Activated naive CD8-positive, alpha-beta T cell (primary cell): ENCODE data around the gene POU3F1.

Experiments
- H3K27ac Mint-ChIP-seq: one replicate; pipeline ENCODE4 v1.8.0; 2021; ENCODE audit warnings: mixed read lengths
- H3K27me3 Mint-ChIP-seq: one replicate; pipeline ENCODE4 v1.8.0; 2021; ENCODE audit warnings: mixed read lengths
- H3K36me3 Mint-ChIP-seq: one replicate; pipeline ENCODE4 v1.8.0; 2021; ENCODE audit warnings: mixed read lengths
- H3K4me1 Mint-ChIP-seq: one replicate; pipeline ENCODE4 v1.8.0; 2021; ENCODE audit warnings: low read depth, mixed read lengths
- H3K4me3 Mint-ChIP-seq: one replicate; pipeline ENCODE4 v1.8.0; 2021; ENCODE audit warnings: mild to moderate bottlenecking, mixed read lengths
- H3K9me3 Mint-ChIP-seq: one replicate; pipeline ENCODE4 v1.8.0; 2021; ENCODE audit warnings: low read depth, mixed read lengths

The POU3F1 gene

GRCh38 chr1:38014724-38015424, 31.7 kb downstream of the POU3F1 start:
- Mint-ChIP-seq H3K4me3 (peak overlapping the region; percentile 97), H3K27ac (peak overlapping the region; percentile 16)

GRCh38 chr1:38014171-38014570, 32.4 kb downstream of the POU3F1 start:
- Mint-ChIP-seq H3K4me1 (peaks cover 56% of the 10 kb centered on the region), H3K27me3 (no peaks in the 10 kb centered on the region), H3K36me3 (peaks cover 3% of the 10 kb centered on the region), H3K9me3 (no peaks in the 10 kb centered on the region), H3K4me3 (peak overlapping the region; percentile 97), H3K27ac (no peak overlapping the region)

More at GRCh38 chr1:38014724-38015424, 31.7 kb downstream of the POU3F1 start:
- H3K36me3 Mint-ChIP-seq, result peaks cover 3% of the 10 kb centered on the region
- no peaks in the 10 kb centered on the region for H3K27me3 Mint-ChIP-seq
- H3K9me3 Mint-ChIP-seq, result no peaks in the 10 kb centered on the region
- peaks cover 49% of the 10 kb centered on the region for H3K4me1 Mint-ChIP-seq

GRCh38 chr1:38013227-38013622, 33.4 kb downstream of the POU3F1 start:
- H3K9me3 Mint-ChIP-seq, result no peaks in the 10 kb centered on the region
- peaks cover 59% of the 10 kb centered on the region for H3K4me1 Mint-ChIP-seq
- H3K27ac Mint-ChIP-seq, result peak overlapping the region; percentile 96
- peaks cover 3% of the 10 kb centered on the region for H3K36me3 Mint-ChIP-seq
- no peaks in the 10 kb centered on the region for H3K27me3 Mint-ChIP-seq
- peak overlapping the region; percentile 97 for H3K4me3 Mint-ChIP-seq

GRCh38 chr1:38012363-38013226, 34.0 kb downstream of the POU3F1 start, which contains the start of gene UTP11:
UTP11 (plus strand) TSS chr1:38012734; CDS start chr1:38012803, 69 bp downstream.
- Mint-ChIP-seq H3K4me1 (peaks cover 59% of the 10 kb centered on the region), H3K36me3 (peaks cover 3% of the 10 kb centered on the region), H3K4me3 (peak within 1 kb of the TSS; percentile 97), H3K27ac (peak within 1 kb of the TSS; percentile 96), H3K9me3 (no peaks in the 10 kb centered on the region), H3K27me3 (no peaks in the 10 kb centered on the region)

- no peaks in the 10 kb centered on the region for H3K27me3 Mint-ChIP-seq
- H3K9me3 Mint-ChIP-seq, result no peaks in the 10 kb centered on the region
- peaks cover 47% of the 10 kb centered on the region for H3K4me1 Mint-ChIP-seq
- H3K27ac Mint-ChIP-seq, result peak overlapping the region; percentile 98
- no peak overlapping the region for H3K4me3 Mint-ChIP-seq
- H3K36me3 Mint-ChIP-seq, result peaks cover 3% of the 10 kb centered on the region
Measured at GRCh38 chr1:38009841-38010180, 36.8 kb downstream of the POU3F1 start.

- Mint-ChIP-seq H3K36me3 (peaks cover 4% of the 10 kb centered on the region), H3K27me3 (no peaks in the 10 kb centered on the region), H3K4me3 (peak overlapping the region; percentile 64), H3K4me1 (peaks cover 50% of the 10 kb centered on the region), H3K9me3 (no peaks in the 10 kb centered on the region), H3K27ac (peak overlapping the region; percentile 98)
Measured at GRCh38 chr1:38009088-38009840, 37.3 kb downstream of the POU3F1 start.

- H3K4me1 Mint-ChIP-seq, result peaks cover 45% of the 10 kb centered on the region
- peak overlapping the region; percentile 75 for H3K4me3 Mint-ChIP-seq
- no peaks in the 10 kb centered on the region for H3K27me3 Mint-ChIP-seq
- peak overlapping the region; percentile 16 for H3K27ac Mint-ChIP-seq
- no peaks in the 10 kb centered on the region for H3K9me3 Mint-ChIP-seq
- H3K36me3 Mint-ChIP-seq, result peaks cover 2% of the 10 kb centered on the region
Measured at GRCh38 chr1:38006008-38006828, 40.4 kb downstream of the POU3F1 start.

GRCh38 chr1:38005195-38006007, 41.2 kb downstream of the POU3F1 start, which contains the start of gene FHL3:
FHL3 (minus strand) TSS chr1:38005514; CDS start chr1:37999412, 6,102 bp downstream.
- Mint-ChIP-seq H3K27ac (peak within 1 kb of the TSS; percentile 86), H3K4me3 (peak within 1 kb of the TSS; percentile 93), H3K9me3 (no peaks in the 10 kb centered on the region), H3K27me3 (no peaks in the 10 kb centered on the region), H3K36me3 (peaks cover 2% of the 10 kb centered on the region), H3K4me1 (peaks cover 44% of the 10 kb centered on the region)

- Mint-ChIP-seq H3K36me3 (peaks cover 2% of the 10 kb centered on the region), H3K27me3 (no peaks in the 10 kb centered on the region), H3K27ac (peak overlapping the region; percentile 86), H3K9me3 (no peaks in the 10 kb centered on the region), H3K4me3 (peak overlapping the region; percentile 93), H3K4me1 (peaks cover 44% of the 10 kb centered on the region)
Measured at GRCh38 chr1:38004284-38005108, 42.1 kb downstream of the POU3F1 start.

GRCh38 chr1:38003261-38004250, 43.0 kb downstream of the POU3F1 start:
- peak overlapping the region; percentile 86 for H3K27ac Mint-ChIP-seq
- peaks cover 3% of the 10 kb centered on the region for H3K36me3 Mint-ChIP-seq
- H3K4me1 Mint-ChIP-seq, result peaks cover 43% of the 10 kb centered on the region
- H3K27me3 Mint-ChIP-seq, result no peaks in the 10 kb centered on the region
- H3K4me3 Mint-ChIP-seq, result peak overlapping the region; percentile 93
- H3K9me3 Mint-ChIP-seq, result no peaks in the 10 kb centered on the region

GRCh38 chr1:38000529-38001455, 45.8 kb downstream of the POU3F1 start:
- Mint-ChIP-seq H3K36me3 (peaks cover 8% of the 10 kb centered on the region), H3K4me3 (no peak overlapping the region), H3K4me1 (peaks cover 50% of the 10 kb centered on the region), H3K27ac (peak overlapping the region; percentile 46), H3K9me3 (no peaks in the 10 kb centered on the region), H3K27me3 (no peaks in the 10 kb centered on the region)
